BLaER1 (cell line): ENCODE results near the gene NFATC4.
A peak's percentile ranks its signal among the peaks of the same experiment; 100 is the strongest.

Experiments
- H3K27ac ChIP-seq: shearing (Covaris generic); formaldehyde crosslinking; 2 replicates; pipeline ENCODE4 v1.8.1; 2022
- H3K27me3 ChIP-seq: shearing (Covaris generic); formaldehyde crosslinking; 2 replicates; pipeline ENCODE4 v1.8.1; 2022
- H3K36me3 ChIP-seq: shearing (Covaris generic); formaldehyde crosslinking; 2 replicates; pipeline ENCODE4 v1.8.1; 2022
- H3K4me1 ChIP-seq: shearing (Covaris generic); formaldehyde crosslinking; 2 replicates; pipeline ENCODE4 v1.8.1; 2022
- H3K4me2 ChIP-seq: shearing (Covaris generic); formaldehyde crosslinking; 2 replicates; pipeline ENCODE4 v1.8.1; 2022
- H3K4me3 ChIP-seq: shearing (Covaris generic); formaldehyde crosslinking; 2 replicates; pipeline ENCODE4 v1.8.1; 2022
- H3K9ac ChIP-seq: shearing (Covaris generic); formaldehyde crosslinking; 2 replicates; pipeline ENCODE4 v1.8.1; 2022
- H3K9me3 ChIP-seq: shearing (Covaris generic); formaldehyde crosslinking; 2 replicates; pipeline ENCODE4 v1.8.1; 2022
- H4K20me1 ChIP-seq: shearing (Covaris generic); formaldehyde crosslinking; 2 replicates; pipeline ENCODE4 v1.8.1; 2022
- Cebpa-rat ChIP-seq: shearing (Covaris generic); IDR thresholded peaks from 2 replicates; pipeline ENCODE4 v1.8.1; 2022

The NFATC4 gene

GRCh38 chr14:24395609-24396582, 27.9 kb downstream of the NFATC4 start:
- TF ChIP-seq Cebpa-rat: no peak
- Histone ChIP-seq H3K9me3 (no peaks in the 10 kb centered on the region), H3K9ac (no peak overlapping the region), H3K27ac (no peak overlapping the region), H3K4me3 (no peak overlapping the region), H3K27me3 (no peaks in the 10 kb centered on the region), H3K4me1 (peaks cover 52% of the 10 kb centered on the region), H3K36me3 (no peaks in the 10 kb centered on the region), H3K4me2 (peak overlapping the region; percentile 54), H4K20me1 (peaks cover 10% of the 10 kb centered on the region; the same call in 1 of the 2 replicates)

GRCh38 chr14:24397639-24398292, 29.8 kb downstream of the NFATC4 start:
- H3K27me3 ChIP-seq: no peaks in the 10 kb centered on the region
- no peaks in the 10 kb centered on the region for H3K9me3 ChIP-seq
- H3K9ac ChIP-seq: peak overlapping the region; percentile 20; the same call in 1 of the 2 replicates
- H3K4me3 ChIP-seq: peak overlapping the region; percentile 77; the same call in 1 of the 2 replicates
- peaks cover 29% of the 10 kb centered on the region for H4K20me1 ChIP-seq
- peak overlapping the region; percentile 85 for H3K4me2 ChIP-seq
- TF ChIP-seq Cebpa-rat: no peak
- H3K4me1 ChIP-seq: peaks cover 67% of the 10 kb centered on the region
- peaks cover 7% of the 10 kb centered on the region; the same call in 1 of the 2 replicates for H3K36me3 ChIP-seq
- peak overlapping the region; percentile 78 for H3K27ac ChIP-seq

GRCh38 chr14:24398293-24398652, 30.3 kb downstream of the NFATC4 start:
- peaks cover 11% of the 10 kb centered on the region for H3K36me3 ChIP-seq
- peak overlapping the region; percentile 20; the same call in 1 of the 2 replicates for H3K9ac ChIP-seq
- H4K20me1 ChIP-seq: peaks cover 32% of the 10 kb centered on the region
- no peak for TF ChIP-seq Cebpa-rat
- no peaks in the 10 kb centered on the region for H3K9me3 ChIP-seq
- peak overlapping the region; percentile 85 for H3K4me2 ChIP-seq
- peak overlapping the region; percentile 77; the same call in 1 of the 2 replicates for H3K4me3 ChIP-seq
- H3K27ac ChIP-seq: peak overlapping the region; percentile 78
- peaks cover 73% of the 10 kb centered on the region for H3K4me1 ChIP-seq
- H3K27me3 ChIP-seq: no peaks in the 10 kb centered on the region

- H3K9ac ChIP-seq: peak within 1 kb of the TSS; percentile 80
- H3K36me3 ChIP-seq: peaks cover 17% of the 10 kb centered on the region
- H3K9me3 ChIP-seq: no peaks in the 10 kb centered on the region
- no peak for TF ChIP-seq Cebpa-rat
- H3K27ac ChIP-seq: peak within 1 kb of the TSS; percentile 78
- H3K4me1 ChIP-seq: peaks cover 78% of the 10 kb centered on the region
- peak within 1 kb of the TSS; percentile 99 for H3K4me2 ChIP-seq
- H3K4me3 ChIP-seq: peak within 1 kb of the TSS; percentile 77
- H4K20me1 ChIP-seq: peaks cover 38% of the 10 kb centered on the region
- no peaks in the 10 kb centered on the region for H3K27me3 ChIP-seq
These were observed 30.9 kb downstream of the NFATC4 start, which contains the start of gene NYNRIN for GRCh38 chr14:24398653-24399446. NYNRIN (plus strand) TSS chr14:24399003; CDS start chr14:24399247, 244 bp downstream.

GRCh38 chr14:24399447-24399822, 31.5 kb downstream of the NFATC4 start:
- H3K27me3 ChIP-seq: no peaks in the 10 kb centered on the region

GRCh38 chr14:24399999-24400718, 32.2 kb downstream of the NFATC4 start:
- Histone ChIP-seq H3K4me2 (peak overlapping the region; percentile 99), H4K20me1 (peaks cover 49% of the 10 kb centered on the region), H3K9me3 (no peaks in the 10 kb centered on the region), H3K27ac (peak overlapping the region; percentile 75), H3K4me3 (peak overlapping the region; percentile 77), H3K36me3 (peaks cover 25% of the 10 kb centered on the region), H3K9ac (peak overlapping the region; percentile 80), H3K4me1 (peaks cover 87% of the 10 kb centered on the region), H3K27me3 (no peaks in the 10 kb centered on the region)
- no peak for TF ChIP-seq Cebpa-rat

More at GRCh38 chr14:24399447-24399822, 31.5 kb downstream of the NFATC4 start:
- peak overlapping the region; percentile 80 for H3K9ac ChIP-seq
- H3K4me3 ChIP-seq: peak overlapping the region; percentile 77
- H4K20me1 ChIP-seq: peaks cover 44% of the 10 kb centered on the region
- TF ChIP-seq Cebpa-rat: no peak
- H3K4me1 ChIP-seq: peaks cover 84% of the 10 kb centered on the region
- peak overlapping the region; percentile 75 for H3K27ac ChIP-seq
- H3K9me3 ChIP-seq: no peaks in the 10 kb centered on the region
- H3K36me3 ChIP-seq: peaks cover 18% of the 10 kb centered on the region
- peak overlapping the region; percentile 99 for H3K4me2 ChIP-seq

GRCh38 chr14:24401810-24402702, 34.1 kb downstream of the NFATC4 start:
- no peaks in the 10 kb centered on the region for H3K9me3 ChIP-seq
- no peaks in the 10 kb centered on the region for H3K27me3 ChIP-seq
- peaks cover 49% of the 10 kb centered on the region for H4K20me1 ChIP-seq
- peak overlapping the region; percentile 77; the same call in 1 of the 2 replicates for H3K4me3 ChIP-seq
- H3K4me2 ChIP-seq: peak overlapping the region; percentile 99
- peaks cover 44% of the 10 kb centered on the region for H3K36me3 ChIP-seq
- H3K4me1 ChIP-seq: peaks cover 77% of the 10 kb centered on the region
- H3K9ac ChIP-seq: peak overlapping the region; percentile 80
- TF ChIP-seq Cebpa-rat: no peak
- peak overlapping the region; percentile 44; the same call in 1 of the 2 replicates for H3K27ac ChIP-seq
